ENCODE measurements around the gene CERS6. TPM values are rescaled to one million over a fixed set of nuclear protein-coding genes. Genes with fewer than 3 reads are reported as not detected.
"Not testable (repeated sequence)": the region's sequence is repeated elsewhere in the genome, so short reads cannot be mapped to it uniquely, and the experiment has no call there.

CERS6 gene
- total RNA-seq, 3 donors from 2014 or later, result 36.4 to 46.4 (median 44.8) TPM

GRCh38 chr2:168652997-168653921 is 197.2 kb downstream of the CERS6 start:
- H3K9me3 ChIP-seq, result no peaks in the 10 kb centered on the region
- no peak for TF ChIP-seq POLR2AphosphoS5 (IDR thresholded peaks at IDR 0.05)
- no peak for TF ChIP-seq CTCF (IDR thresholded peaks at IDR 0.05)
- TF ChIP-seq POLR2A (IDR thresholded peaks at IDR 0.05), result no peak
- DNase-seq (ENCODE audit: low spot score in 2 of 2), result no peak
- no peak overlapping the region for H3K4me3 ChIP-seq
- H3K36me3 ChIP-seq, result no peaks in the 10 kb centered on the region
- intact Hi-C loops (cut with DNase I; ENCODE audit: low total_unique reads), result no loop called here
- H3K27me3 ChIP-seq, result no peaks in the 10 kb centered on the region
- no peak overlapping the region for H3K27ac ChIP-seq
- no peaks in the 10 kb centered on the region for H3K4me1 ChIP-seq

GRCh38 chr2:168654705-168655104 is 198.6 kb downstream of the CERS6 start:
- intact Hi-C loops (cut with DNase I; ENCODE audit: low total_unique reads), result no loop called here
- TF ChIP-seq POLR2AphosphoS5 (IDR thresholded peaks at IDR 0.05) (no peak), CTCF (IDR thresholded peaks at IDR 0.05) (no peak), POLR2A (IDR thresholded peaks at IDR 0.05) (no peak)

GRCh38 chr2:168655207-168655606 is 199.1 kb downstream of the CERS6 start:
- no peak overlapping the region for H3K4me3 ChIP-seq
- no peaks in the 10 kb centered on the region for H3K27me3 ChIP-seq
- H3K9me3 ChIP-seq, result no peaks in the 10 kb centered on the region
- DNase-seq (ENCODE audit: low spot score in 2 of 2), result no peak
- TF ChIP-seq CTCF (IDR thresholded peaks at IDR 0.05) (no peak), POLR2AphosphoS5 (IDR thresholded peaks at IDR 0.05) (no peak), POLR2A (IDR thresholded peaks at IDR 0.05) (no peak)
- no peaks in the 10 kb centered on the region for H3K36me3 ChIP-seq
- no peak overlapping the region for H3K27ac ChIP-seq
- H3K4me1 ChIP-seq, result no peaks in the 10 kb centered on the region
- intact Hi-C loops (cut with DNase I; ENCODE audit: low total_unique reads), result no loop called here

More at GRCh38 chr2:168654705-168655104, 198.6 kb downstream of the CERS6 start:
- H3K4me3 ChIP-seq, result no peak overlapping the region
- no peaks in the 10 kb centered on the region for H3K4me1 ChIP-seq
- H3K36me3 ChIP-seq, result no peaks in the 10 kb centered on the region
- H3K9me3 ChIP-seq, result no peaks in the 10 kb centered on the region
- DNase-seq (ENCODE audit: low spot score in 2 of 2), result no peak
- no peak overlapping the region for H3K27ac ChIP-seq
- H3K27me3 ChIP-seq, result no peaks in the 10 kb centered on the region

- H3K36me3 ChIP-seq; intact Hi-C loops (cut with DNase I; ENCODE audit: low total_unique reads); H3K27ac ChIP-seq; H3K27me3 ChIP-seq; DNase-seq (ENCODE audit: low spot score in 2 of 2); H3K4me3 ChIP-seq; H3K4me1 ChIP-seq; H3K9me3 ChIP-seq: not testable (repeated sequence)
Observed at GRCh38 chr2:168657378-168657777, 201.3 kb downstream of the CERS6 start.

- intact Hi-C loops (cut with DNase I; ENCODE audit: low total_unique reads), result no loop called here
- no peak for TF ChIP-seq POLR2A (IDR thresholded peaks at IDR 0.05)
- TF ChIP-seq CTCF (IDR thresholded peaks at IDR 0.05), result no peak
- no peak for TF ChIP-seq POLR2AphosphoS5 (IDR thresholded peaks at IDR 0.05)
- no peak overlapping the region for H3K27ac ChIP-seq
- H3K9me3 ChIP-seq, result no peaks in the 10 kb centered on the region
- no peaks in the 10 kb centered on the region for H3K4me1 ChIP-seq
- H3K4me3 ChIP-seq, result no peak overlapping the region
- H3K27me3 ChIP-seq, result no peaks in the 10 kb centered on the region
- no peak for DNase-seq (ENCODE audit: low spot score in 2 of 2)
- H3K36me3 ChIP-seq, result no peaks in the 10 kb centered on the region
Observed at GRCh38 chr2:168658706-168659105, 202.6 kb downstream of the CERS6 start.

All from breast epithelium (tissue), 4 donors.